ENCODE measurements around the gene WSCD1.

Gene WSCD1

GRCh38 chr17:6108382-6108781 is 38.2 kb downstream of the WSCD1 start:
- no peak for DNase-seq (ENCODE audit: low spot score)

- DNase-seq (ENCODE audit: low spot score): no peak
Observed at GRCh38 chr17:6108987-6109386, 38.8 kb downstream of the WSCD1 start.

- no peak for DNase-seq (ENCODE audit: low spot score)
Observed at GRCh38 chr17:6109536-6109935, 39.4 kb downstream of the WSCD1 start.

GRCh38 chr17:6110088-6110487 is 39.9 kb downstream of the WSCD1 start:
- no peak for DNase-seq (ENCODE audit: low spot score)

GRCh38 chr17:6110592-6110991 is 40.4 kb downstream of the WSCD1 start:
- no peak for DNase-seq (ENCODE audit: low spot score)

- DNase-seq (ENCODE audit: low spot score): no peak
Observed at GRCh38 chr17:6120351-6120750, 50.2 kb downstream of the WSCD1 start.

- DNase-seq (ENCODE audit: low spot score): no peak
Observed at GRCh38 chr17:6124856-6125255, 54.7 kb downstream of the WSCD1 start.

GRCh38 chr17:6126768-6127167 is 56.6 kb downstream of the WSCD1 start:
- no peak for DNase-seq (ENCODE audit: low spot score)

- no peak for DNase-seq (ENCODE audit: low spot score)
Observed at GRCh38 chr17:6134721-6135120, 64.5 kb downstream of the WSCD1 start.

- no peak for DNase-seq (ENCODE audit: low spot score)
Observed at GRCh38 chr17:6135236-6135635, 65.1 kb downstream of the WSCD1 start.

- no peak for DNase-seq (ENCODE audit: low spot score)
Observed at GRCh38 chr17:6135996-6136395, 65.8 kb downstream of the WSCD1 start.

GRCh38 chr17:6137716-6138502 is 67.7 kb downstream of the WSCD1 start:
- DNase-seq (ENCODE audit: low spot score): no peak

GRCh38 chr17:6138761-6139446 is 68.7 kb downstream of the WSCD1 start:
- DNase-seq (ENCODE audit: low spot score): no peak

- no peak for DNase-seq (ENCODE audit: low spot score)
Observed at GRCh38 chr17:6139447-6139832, 69.3 kb downstream of the WSCD1 start.

GRCh38 chr17:6140188-6140587 is 70.0 kb downstream of the WSCD1 start:
- no peak for DNase-seq (ENCODE audit: low spot score)

GRCh38 chr17:6140728-6141330 is 70.7 kb downstream of the WSCD1 start:
- no peak for DNase-seq (ENCODE audit: low spot score)

GRCh38 chr17:6142701-6143100 is 72.5 kb downstream of the WSCD1 start:
- no peak for DNase-seq (ENCODE audit: low spot score)

GRCh38 chr17:6145946-6146345 is 75.8 kb downstream of the WSCD1 start:
- DNase-seq (ENCODE audit: low spot score): no peak

- no peak for DNase-seq (ENCODE audit: low spot score)
Observed at GRCh38 chr17:6147042-6147441, 76.9 kb downstream of the WSCD1 start.

GRCh38 chr17:6153375-6153774 is 83.2 kb downstream of the WSCD1 start:
- DNase-seq (ENCODE audit: low spot score): no peak

- DNase-seq (ENCODE audit: low spot score): no peak
Observed at GRCh38 chr17:6157716-6158115, 87.5 kb downstream of the WSCD1 start.

- no peak for DNase-seq (ENCODE audit: low spot score)
Observed at GRCh38 chr17:6159541-6160231, 89.5 kb downstream of the WSCD1 start.

- DNase-seq (ENCODE audit: low spot score): no peak
Observed at GRCh38 chr17:6160232-6160555, 90.0 kb downstream of the WSCD1 start.
